GM12878 (cell line): ENCODE data around the gene TMEM259. TPM values are rescaled to one million over a fixed set of nuclear protein-coding genes. Genes with fewer than 3 reads are reported as not detected.

Source experiments
- ATAC-seq: fragments of 200-7000 bp; cut with Tn5 transposase; 3 replicates; pipeline ENCODE4 v1.9.1; 2020; ENCODE audit warnings: mild to moderate bottlenecking, moderate library complexity
- BruUV-seq: library from RNA; stranded (reverse); fragments of 400-500 nt; replicated peaks from 2 replicates; lab custom pipeline; 2021; lab: Mats Ljungman, UMichigan
- CTCF ChIA-PET: fragments of 300-600 bp; sonication (Branson Sonifier 250); formaldehyde crosslinking; extraction: SDS; loops from one replicate; lab custom pipeline; 2021; ENCODE audit warnings: inconsistent platforms; lab: Yijun Ruan, JAX
- POLR2A ChIA-PET: fragments of 350-600 bp; formaldehyde crosslinking; extraction: SDS; loops from one replicate; lab custom pipeline; 2021; ENCODE audit warnings: inconsistent platforms; lab: Charles Lee
- RAD21 ChIA-PET: fragments of 300-600 bp; sonication (Branson Sonifier 250); formaldehyde crosslinking; loops from one replicate; lab custom pipeline; 2023; ENCODE audit warnings: antibody characterized with exemption; ENCODE audit not compliant: unreplicated experiment; lab: Charles Lee
- SMC1A ChIA-PET: fragments of 300-600 bp; sonication (Branson Sonifier 250); formaldehyde crosslinking; loops from one replicate; lab custom pipeline; 2023; ENCODE audit not compliant: unreplicated experiment, uncharacterized antibody; lab: Charles Lee
- DNase-seq: peaks from one replicate; pipeline ENCODE4 v3.0.0-alpha.2; 2011; ENCODE audit warnings: low read depth, low spot score
- FAIRE-seq: peaks from 3 replicates; lab custom pipeline; 2011; peaks lifted over from hg19 to GRCh38; lab: Jason Lieb, UNC
- H2AFZ ChIP-seq: 2 replicates; pipeline ENCODE4 v1.6.0; 2011; ENCODE audit warnings: low read depth, low read length, control low read depth; ENCODE audit not compliant: control insufficient read depth
- H3K27ac ChIP-seq: 2 replicates; pipeline ENCODE4 v1.5.1; 2011; ENCODE audit warnings: control low read depth; ENCODE audit not compliant: control insufficient read depth, insufficient read depth
- H3K27me3 ChIP-seq, 2 experiments: replicated peaks in 1 of 2; 2 replicates each; pipeline versions ENCODE4 v1.6.0 to v1.6.1; 2011; ENCODE audit warnings: low read length in 1 of 2; ENCODE audit not compliant: control insufficient read depth in 2 of 2, insufficient read depth in 2 of 2
- H3K36me3 ChIP-seq, 2 experiments: 2 replicates each; pipeline ENCODE4 v1.5.1; 2011; ENCODE audit warnings: low read length in 1 of 2; ENCODE audit not compliant: control insufficient read depth in 2 of 2, insufficient read depth in 2 of 2
- H3K4me1 ChIP-seq: 2 replicates; pipeline ENCODE4 v1.6.1; 2011; ENCODE audit warnings: mild to moderate bottlenecking, low read length, moderate library complexity, mixed read lengths; ENCODE audit not compliant: control insufficient read depth, insufficient read depth
- H3K4me2 ChIP-seq: 2 replicates; pipeline ENCODE4 v1.6.0; 2011; ENCODE audit warnings: control low read depth; ENCODE audit not compliant: control insufficient read depth, insufficient read depth
- H3K4me3 ChIP-seq: fragments of 200-600 bp; sonication (generic); 2 replicates; pipeline ENCODE4 v1.5.1; 2016
- H3K79me2 ChIP-seq: 2 replicates; pipeline ENCODE4 v1.6.0; 2011; ENCODE audit warnings: low read length; ENCODE audit not compliant: control insufficient read depth, insufficient read depth
- H3K9ac ChIP-seq: 2 replicates; pipeline ENCODE4 v1.8.0; 2011; ENCODE audit warnings: low read length, control low read depth, mixed read lengths; ENCODE audit not compliant: control insufficient read depth, insufficient read depth
- H3K9me3 ChIP-seq: replicated peaks from 3 replicates; pipeline ENCODE4 v1.5.1; 2011; ENCODE audit warnings: mild to moderate bottlenecking, low read length; ENCODE audit not compliant: control insufficient read depth, insufficient read depth
- H4K20me1 ChIP-seq: 2 replicates; pipeline ENCODE4 v1.6.0; 2011; ENCODE audit not compliant: control insufficient read depth, insufficient read depth
- ATF7 ChIP-seq: fragments of 450-650 bp; IDR thresholded peaks from 2 replicates; pipeline ENCODE4 v1.6.1; 2016; ENCODE audit warnings: low read depth, mild to moderate bottlenecking
- BCLAF1 ChIP-seq: fragments of 450-650 bp; IDR thresholded peaks from 2 replicates; pipeline ENCODE4 v1.6.1; 2017; ENCODE audit warnings: antibody characterized with exemption, mild to moderate bottlenecking, moderate library complexity
- BHLHE40 ChIP-seq, 2 experiments: fragments of 450-650 bp in 1 of 2; IDR thresholded peaks; 2 replicates each; pipeline ENCODE4 v1.6.1; 2011 to 2017; ENCODE audit warnings: low read depth in 2 of 2, borderline replicate concordance in 1 of 2, improper control_type of control experiment in 1 of 2, low read length in 1 of 2, mild to moderate bottlenecking in 1 of 2
- CREB1 ChIP-seq: IDR thresholded peaks from 2 replicates; pipeline ENCODE4 v1.6.1; 2012; ENCODE audit warnings: low read depth, mild to moderate bottlenecking, inconsistent platforms
- DPF2 ChIP-seq: fragments of 450-650 bp; IDR thresholded peaks from 2 replicates; pipeline ENCODE4 v1.6.1; 2017; ENCODE audit warnings: mild to moderate bottlenecking
- HDAC2 ChIP-seq: fragments of 200-600 bp; sonication (generic); IDR thresholded peaks from 2 replicates; pipeline ENCODE4 v1.6.1; 2017
- IKZF1 ChIP-seq: fragments of 450-650 bp; conservative IDR thresholded peaks from 2 replicates; pipeline ENCODE4 v1.6.1; 2017; ENCODE audit warnings: antibody characterized with exemption, mild to moderate bottlenecking
- IRF3 ChIP-seq: fragments of 450-650 bp; IDR thresholded peaks from 2 replicates; pipeline ENCODE4 v1.6.1; 2014; ENCODE audit warnings: mild to moderate bottlenecking
- KAT2A ChIP-seq: conservative IDR thresholded peaks from 2 replicates; pipeline ENCODE4 v1.6.1; 2011; ENCODE audit warnings: low read depth, low read length; ENCODE audit not compliant: control insufficient read depth
- LARP7 ChIP-seq: fragments of 450-650 bp; IDR thresholded peaks from 2 replicates; pipeline ENCODE4 v1.6.1; 2017; ENCODE audit warnings: mild to moderate bottlenecking
- MEF2B ChIP-seq: fragments of 450-650 bp; IDR thresholded peaks from 2 replicates; pipeline ENCODE4 v1.6.1; 2018; ENCODE audit warnings: mild to moderate bottlenecking, moderate library complexity; ENCODE audit not compliant: partially characterized antibody, poor library complexity, severe bottlenecking
- NFYA ChIP-seq: IDR thresholded peaks from 2 replicates; pipeline ENCODE4 v1.6.1; 2011; ENCODE audit warnings: low read depth, mild to moderate bottlenecking, low read length, improper control_type of control experiment, borderline replicate concordance
- NFYB ChIP-seq: IDR thresholded peaks from 2 replicates; pipeline ENCODE4 v1.6.1; 2011; ENCODE audit warnings: low read depth, mild to moderate bottlenecking, low read length, improper control_type of control experiment, moderate library complexity; ENCODE audit not compliant: insufficient read depth
- NR2F1 ChIP-seq: fragments of 450-650 bp; conservative IDR thresholded peaks from 2 replicates; pipeline ENCODE4 v1.6.1; 2017; ENCODE audit warnings: mild to moderate bottlenecking
- PKNOX1 ChIP-seq: fragments of 450-650 bp; IDR thresholded peaks from 2 replicates; pipeline ENCODE4 v1.6.1; 2016; ENCODE audit warnings: mild to moderate bottlenecking
- POU2F2 ChIP-seq: IDR thresholded peaks from 3 replicates; pipeline ENCODE4 v1.6.1; 2011; ENCODE audit warnings: low read depth, mild to moderate bottlenecking, low read length, borderline replicate concordance
- RUNX3 ChIP-seq: IDR thresholded peaks from 2 replicates; pipeline ENCODE4 v1.6.1; 2012; ENCODE audit warnings: low read length, inconsistent platforms
- TCF3 ChIP-seq: IDR thresholded peaks from 2 replicates; pipeline ENCODE4 v1.6.1; 2012; ENCODE audit warnings: low read depth, mild to moderate bottlenecking, low read length, borderline replicate concordance; ENCODE audit not compliant: insufficient read depth
- WGBS: methylation state at CpG from one replicate; pipeline ENCODE4 v1.1.6; 2016; ENCODE audit warnings: low lambda C conversion rate; ENCODE audit not compliant: insufficient replicate concordance, insufficient coverage; ENCODE audit errors: missing lambda C conversion rate; 5-methylcytosine and 5-hydroxymethylcytosine counted together
- in situ Hi-C: fragments of 300-500 bp; cut with MboI; formaldehyde crosslinking; loops from 9 replicates; pipeline ENCODE4 v1.14.3; 2018; ENCODE audit warnings: mixed read lengths
- intact Hi-C: fragments of 100-400 bp; cut with micrococcal nuclease; formaldehyde crosslinking; loops from one replicate; pipeline ENCODE4 v1.14.2; 2022; ENCODE audit not compliant: unreplicated experiment
- polyA plus RNA-seq, 11 experiments: library from polyadenylated mRNA; depleted of rRNA in 4 of 11; unstranded in 6 of 11; stranded (reverse) in 5 of 11; fragments of >200 nt; fragmentation: Nextera tagmentation in 4 of 11; fragmentation: Illumina TruSeq in 1 of 11; extraction: Ambion mirVana in 4 of 11; extraction: Trizol in 1 of 11; gene quantifications; 1 replicate in 1 of 11; 2 replicates in 10 of 11; pipeline versions ENCODE4 v1.2.1 to v1.2.3, GENCODE V29; 2011 to 2016; ENCODE audit warnings: inconsistent platforms in 2 of 11, missing spikeins in 2 of 11, low read depth in 1 of 11
- total RNA-seq, 4 experiments: library from RNA; depleted of rRNA in 3 of 4; stranded (reverse); fragments of >200 nt in 3 of 4; fragmentation: Illumina TruSeq in 1 of 4; extraction: Trizol in 1 of 4; gene quantifications; 2 replicates each; pipeline versions ENCODE4 v1.2.1 to v1.2.3, GENCODE V29; 2013 to 2021

TMEM259 gene
- total and polyA plus RNA-seq, 10 of the 15 experiments (the other 5 are each of a cell fraction or from before 2014, with no cell fraction given), result 0.43 to 184 (median 62.0) TPM

GRCh38 chr19:1040476-1041271 lies 19.8 kb upstream of the TMEM259 start:
- H4K20me1 ChIP-seq, result no peaks in the 10 kb centered on the region
- peaks cover 38% of the 10 kb centered on the region for H3K4me1 ChIP-seq
- H3K27ac ChIP-seq, result peak overlapping the region; percentile 36
- no peaks in the 10 kb centered on the region; the same call in 2 of the 3 replicates for H3K9me3 ChIP-seq
- intact Hi-C loops, result loop anchor here (2.0 kb wide), 1 partner anchor 22 kb away; no protein-coding TSS in a partner anchor
- CTCF ChIA-PET, result interaction anchor here (0.8 to 2.3 kb wide), 8 partner anchors 17 to 204 kb away, joined by 3 to 10 read pairs (median 3); no protein-coding TSS in a partner anchor
- RAD21 ChIA-PET, result interaction anchor here (0.8 to 4.5 kb wide), 9 partner anchors 12 to 73 kb away, joined by 3 to 39 read pairs (median 4); partner anchors contain the start of genes ARHGAP45 and CNN2
- H3K4me2 ChIP-seq, result peak overlapping the region; percentile 73
- no TSS peak for BruUV-seq
- DNase-seq (peak; percentile 84), ATAC-seq (peak; percentile 75), FAIRE-seq (peak; percentile 99)
- WGBS, result under 1% methylated on average over 27 of the region's 27 CpGs
- peak overlapping the region; percentile 71 for H2AFZ ChIP-seq
- SMC1A ChIA-PET, result interaction anchor here (0.9 to 5.9 kb wide), 4 partner anchors 12 to 93 kb away, joined by 3 to 22 read pairs (median 6); partner anchors contain the start of gene CNN2
- H3K36me3 ChIP-seq, result peaks cover 7 to 8% of the 10 kb centered on the region in 2 experiments; a peak in 3 of 4 replicates
- peak overlapping the region; percentile 79 for H3K4me3 ChIP-seq
- no peaks in the 10 kb centered on the region for H3K27me3 ChIP-seq
- H3K79me2 ChIP-seq, result peaks cover 3% of the 10 kb centered on the region; the same call in 1 of the 2 replicates
- H3K9ac ChIP-seq, result peak overlapping the region; percentile 81
- POLR2A ChIA-PET, result interaction anchor here (0.8 to 6.3 kb wide), 9 partner anchors 8 to 146 kb away, joined by 3 to 83 read pairs (median 6); partner anchors contain the start of genes ARHGAP45, CNN2 and RNU6-2
- in situ Hi-C loops, result no loop called here
- TF ChIP-seq MEF2B, result peak; percentile 97
- 0 out of 2 replicates have a peak, but pooled peaks have one; percentile 62 for TF ChIP-seq LARP7
- no peak for TF ChIP-seq IKZF1
- TF ChIP-seq NFYA, result peak; percentile 99
- peak; percentile 48; the same call in 1 of the 2 replicates for TF ChIP-seq ATF7
- TF ChIP-seq BHLHE40 (IDR thresholded peaks at IDR 0.05; ENCODE audit: borderline replicate concordance in 1 of 2, low read depth in 2 of 2, low read length in 1 of 2), result 0 out of 4 replicates have a peak, but pooled peaks of 1 of the 2 experiments have one; percentile 13
- TF ChIP-seq NR2F1, result peak; percentile 77
- TF ChIP-seq POU2F2, result peak; percentile 26; the same call in 1 of the 3 replicates
- TF ChIP-seq TCF3, result peak; percentile 36; the same call in 1 of the 2 replicates
- TF ChIP-seq NFYB, result peak; percentile 100
- TF ChIP-seq RUNX3, result peak; percentile 43; the same call in 1 of the 2 replicates
- TF ChIP-seq HDAC2, result 0 out of 2 replicates have a peak, but pooled peaks have one; percentile 56
- peak; percentile 99 for TF ChIP-seq DPF2
- peak; percentile 91 for TF ChIP-seq IRF3
- TF ChIP-seq CREB1, result peak; percentile 78
- TF ChIP-seq PKNOX1, result peak; percentile 100
- no peak for TF ChIP-seq KAT2A
- TF ChIP-seq BCLAF1, result no peak
